Midbrain (tissue), 1 donor: ENCODE measurements around the gene ARMC9.

ENCODE experiments used
- DNase-seq: peaks from one replicate; lab custom pipeline; 2025; lab: John Stamatoyannopoulos, UW

Gene ARMC9

GRCh38 chr2:231204146-231204545 lies 5.7 kb downstream of the ARMC9 start:
- DNase-seq: no peak

DNA sequence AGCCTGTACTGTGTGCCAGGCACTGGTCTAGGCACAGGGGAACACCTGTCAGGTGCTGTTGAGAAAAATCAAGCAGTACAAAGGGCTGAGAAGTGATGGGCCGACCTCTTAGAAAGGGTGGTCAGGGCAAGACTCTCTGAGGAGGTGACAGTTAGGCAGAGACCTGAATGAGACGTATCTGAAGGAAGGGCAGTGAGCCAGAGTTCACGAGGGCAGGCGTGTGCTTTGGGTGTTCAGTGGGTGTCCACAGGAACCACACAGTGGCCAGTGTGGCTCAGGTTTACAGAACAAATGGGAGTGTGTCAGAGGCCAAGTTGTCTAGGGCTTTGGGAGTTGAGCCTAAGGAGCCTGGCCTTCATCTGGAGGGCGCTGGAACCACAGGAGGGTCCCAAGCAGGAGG lies 6.2 kb downstream of the ARMC9 start:
- DNase-seq: no peak

DNA sequence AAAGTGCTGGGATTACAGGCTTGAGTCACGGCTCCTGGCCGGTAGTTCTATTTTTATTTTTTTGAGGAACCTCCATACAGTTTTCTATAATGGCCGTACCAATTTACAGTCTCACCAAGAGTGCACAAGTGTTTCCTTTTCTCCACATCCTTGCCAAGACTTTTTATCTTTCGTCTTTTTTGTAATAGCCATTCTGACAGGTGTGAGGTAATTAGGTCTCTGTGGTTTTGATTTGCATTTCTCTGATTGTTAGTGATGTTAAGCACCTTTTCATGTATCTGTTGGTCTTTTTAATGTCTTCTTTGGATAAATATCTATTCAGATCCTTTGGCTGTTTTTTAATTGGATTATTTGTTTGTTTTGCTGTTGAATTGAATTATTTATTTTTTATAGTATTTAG lies 9.3 kb downstream of the ARMC9 start:
- no peak for DNase-seq

GRCh38 chr2:231210782-231211181 lies 12.4 kb downstream of the ARMC9 start:
- no peak for DNase-seq

DNA sequence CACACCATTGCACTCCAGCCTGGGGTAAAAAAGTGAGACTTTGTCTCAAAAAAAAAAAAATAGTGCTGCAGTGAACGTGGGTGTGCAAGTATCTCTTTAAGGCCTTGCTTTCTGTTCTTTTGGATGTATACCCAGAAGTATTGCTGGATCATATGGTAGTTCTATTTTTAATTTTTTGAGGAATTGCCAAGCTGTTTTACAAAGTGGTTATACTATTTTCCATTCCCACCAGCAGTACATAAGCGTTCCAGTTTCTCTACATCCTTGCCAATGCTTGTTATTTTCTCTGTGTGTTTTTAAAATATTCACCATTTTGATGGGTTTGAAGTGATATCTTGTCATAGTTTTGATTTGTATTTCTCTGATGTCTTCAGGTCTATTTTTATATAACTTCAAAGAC lies 13.1 kb downstream of the ARMC9 start:
- DNase-seq: no peak

- DNase-seq: no peak
Measured at GRCh38 chr2:231212329-231212845, 14.0 kb downstream of the ARMC9 start.

- no peak for DNase-seq
Measured at GRCh38 chr2:231213931-231214642, 15.7 kb downstream of the ARMC9 start.

DNA sequence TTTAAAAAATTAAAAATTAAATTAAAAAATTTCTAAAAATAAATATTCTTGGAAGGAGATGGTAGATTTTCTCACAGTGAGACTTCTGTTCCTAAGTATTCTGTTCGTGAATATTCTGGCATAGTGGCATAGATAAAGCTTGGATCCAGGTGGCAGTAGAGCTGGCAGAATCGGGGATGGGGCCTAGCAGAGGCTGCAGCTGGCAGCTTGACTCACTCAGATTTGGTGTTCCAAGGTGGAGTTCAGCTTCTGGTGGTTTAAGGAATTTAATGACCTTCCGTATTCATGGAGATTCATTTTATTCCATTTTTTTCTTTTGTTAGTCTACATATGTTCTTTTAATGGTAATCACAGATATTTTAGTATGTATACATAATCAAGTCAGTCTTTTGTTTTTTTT lies 19.9 kb downstream of the ARMC9 start:
- no peak for DNase-seq

DNA sequence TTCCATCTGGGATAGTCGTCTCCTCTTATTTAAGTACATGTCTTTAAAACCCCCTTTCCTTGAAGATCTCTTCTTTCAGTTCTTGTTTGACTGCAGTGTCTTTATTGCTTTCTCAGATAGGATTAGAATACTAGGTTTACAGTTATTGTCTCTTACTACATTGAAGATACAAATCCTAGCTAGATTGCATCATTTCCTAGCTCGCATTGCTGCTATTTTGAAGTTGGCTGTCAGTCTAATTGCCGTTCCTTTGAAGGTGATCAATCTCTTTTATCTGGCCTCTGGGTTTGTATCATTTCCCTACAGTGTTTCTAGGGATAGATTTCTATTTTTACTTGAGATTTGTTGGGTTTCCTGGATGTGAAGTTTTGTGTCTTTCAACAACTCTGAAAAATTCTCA lies 20.9 kb downstream of the ARMC9 start:
- no peak for DNase-seq

GRCh38 chr2:231221761-231222160 lies 23.3 kb downstream of the ARMC9 start:
- DNase-seq: no peak

GRCh38 chr2:231222318-231223000 lies 24.0 kb downstream of the ARMC9 start:
- DNase-seq: no peak

- no peak for DNase-seq
Measured at GRCh38 chr2:231223001-231223375, 24.6 kb downstream of the ARMC9 start.

DNA sequence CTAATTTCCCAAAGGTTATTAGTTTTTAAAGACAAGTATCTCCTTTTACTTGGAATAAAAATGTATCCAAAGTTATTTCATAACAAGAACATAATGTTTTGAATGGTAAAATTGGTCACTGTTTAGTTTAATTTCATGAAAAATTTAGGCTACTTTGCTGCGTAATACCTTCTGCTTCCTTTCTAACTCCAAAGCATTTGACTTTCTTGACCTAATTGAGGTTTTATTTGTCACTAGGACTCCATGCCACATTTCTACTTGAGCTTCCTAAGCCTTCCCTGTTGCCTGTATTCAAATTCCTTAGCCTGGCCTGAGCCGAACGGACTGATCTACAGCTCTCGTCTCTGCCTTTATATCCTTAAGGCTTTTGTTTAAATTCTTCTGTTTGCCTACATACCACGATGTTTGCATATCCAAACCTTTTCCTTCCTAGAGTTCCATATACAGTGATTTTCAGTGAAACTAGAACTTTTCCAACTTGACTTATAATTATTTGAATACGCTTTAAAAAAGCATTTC lies 25.1 kb downstream of the ARMC9 start:
- no peak for DNase-seq

DNA sequence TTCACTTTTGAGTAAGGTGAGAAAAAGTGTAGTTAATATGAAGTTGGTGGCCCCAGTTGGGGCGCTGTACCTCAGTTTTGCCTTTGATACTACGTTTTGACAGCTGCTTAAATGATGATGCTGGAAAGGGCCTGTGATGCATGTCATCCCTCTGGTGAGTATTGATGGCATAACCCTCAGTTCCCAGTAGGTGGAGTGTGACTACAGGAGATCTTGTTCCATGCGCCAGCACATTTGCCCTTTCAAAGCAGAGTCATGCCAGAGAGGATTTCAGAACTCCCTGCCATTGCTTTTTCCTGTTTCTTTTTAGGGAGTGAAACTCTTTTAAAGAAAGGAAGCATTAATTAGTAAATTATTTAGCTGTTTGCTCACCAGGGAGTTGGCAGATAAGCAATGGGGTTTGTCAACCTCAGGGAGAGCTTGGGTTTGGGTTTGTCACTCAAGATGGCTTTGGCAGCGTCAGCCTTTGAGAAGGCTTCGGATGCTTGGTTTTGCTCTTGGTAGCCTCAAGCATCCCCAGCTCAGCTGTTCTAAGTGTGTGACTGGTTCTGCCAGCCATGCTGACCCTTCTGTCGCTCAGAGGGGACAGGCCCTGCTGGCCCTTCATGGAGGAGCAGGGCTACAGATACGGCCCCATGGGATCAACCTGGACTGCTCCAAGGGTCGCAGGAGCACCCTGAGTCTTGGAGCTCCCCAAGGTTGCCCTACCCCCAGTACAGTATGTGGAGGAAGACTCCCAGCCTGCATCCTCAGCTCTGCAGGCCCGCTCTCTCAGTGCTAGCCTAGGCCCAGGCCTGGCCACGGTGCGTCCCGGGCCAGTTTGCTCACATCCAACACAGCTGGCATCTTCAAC lies 29.1 kb downstream of the ARMC9 start:
- DNase-seq: peak; percentile 88

DNA sequence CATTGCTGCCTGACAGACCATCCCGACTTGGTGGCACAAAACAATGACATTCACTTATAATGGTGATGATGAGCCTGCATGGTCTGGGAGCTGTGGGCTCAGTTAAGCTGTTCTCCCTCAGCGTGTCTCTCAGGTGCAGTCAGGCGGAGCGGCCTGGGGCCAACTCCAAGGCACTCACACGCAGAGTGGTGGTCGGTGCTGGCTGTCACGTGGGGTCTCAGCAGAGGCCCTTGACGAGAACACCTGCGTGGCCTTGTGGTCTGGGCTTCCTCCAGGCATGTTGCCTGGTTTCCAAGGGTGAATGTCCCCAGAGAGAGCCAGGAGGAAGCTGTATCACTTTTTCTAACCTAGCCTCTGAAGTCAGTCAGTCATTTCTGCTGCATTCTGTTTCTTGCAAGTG lies 29.8 kb downstream of the ARMC9 start:
- no peak for DNase-seq

- DNase-seq: no peak
Measured at GRCh38 chr2:231228974-231229529, 30.6 kb downstream of the ARMC9 start.

DNA sequence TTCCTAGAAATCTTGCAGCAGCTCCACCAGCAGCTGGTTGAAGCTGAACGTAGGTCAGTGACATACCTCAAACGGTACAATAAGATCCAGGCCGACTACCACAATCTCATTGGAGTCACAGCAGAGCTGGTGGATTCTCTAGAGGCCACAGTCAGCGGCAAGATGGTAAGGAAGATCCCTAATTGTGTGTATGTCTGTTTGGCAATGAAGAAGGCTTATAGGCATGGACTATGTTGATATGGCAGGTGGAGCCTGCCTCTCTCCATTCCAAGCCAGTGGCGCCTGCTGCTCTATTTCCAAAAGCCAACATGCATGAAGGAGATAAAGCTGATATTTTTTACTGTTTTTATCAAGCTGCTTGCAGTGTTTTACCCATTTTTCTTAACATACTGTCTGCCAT lies 36.8 kb downstream of the ARMC9 start:
- DNase-seq: no peak

DNA sequence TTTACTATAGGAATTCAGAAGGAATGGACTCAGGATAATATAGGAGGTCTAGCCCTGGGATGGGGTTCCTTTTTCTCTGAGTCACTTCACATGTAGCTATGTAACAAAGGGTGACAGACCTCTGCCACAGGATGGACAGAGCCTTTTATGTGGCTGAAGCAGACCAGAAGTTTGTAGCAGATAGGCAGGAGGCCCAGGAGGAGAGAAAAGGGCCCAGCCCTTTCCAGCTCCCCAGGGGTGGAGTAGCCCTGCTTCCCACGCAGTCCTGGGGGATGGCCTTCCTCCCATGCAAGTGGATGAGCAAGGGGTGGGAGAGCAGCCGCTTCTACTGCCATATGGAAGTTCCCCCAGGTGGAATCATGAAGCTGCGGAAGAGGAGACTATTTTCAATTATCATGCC lies 40.3 kb downstream of the ARMC9 start:
- DNase-seq: no peak

- DNase-seq: no peak
Measured at GRCh38 chr2:231239751-231240150, 41.3 kb downstream of the ARMC9 start.

DNA sequence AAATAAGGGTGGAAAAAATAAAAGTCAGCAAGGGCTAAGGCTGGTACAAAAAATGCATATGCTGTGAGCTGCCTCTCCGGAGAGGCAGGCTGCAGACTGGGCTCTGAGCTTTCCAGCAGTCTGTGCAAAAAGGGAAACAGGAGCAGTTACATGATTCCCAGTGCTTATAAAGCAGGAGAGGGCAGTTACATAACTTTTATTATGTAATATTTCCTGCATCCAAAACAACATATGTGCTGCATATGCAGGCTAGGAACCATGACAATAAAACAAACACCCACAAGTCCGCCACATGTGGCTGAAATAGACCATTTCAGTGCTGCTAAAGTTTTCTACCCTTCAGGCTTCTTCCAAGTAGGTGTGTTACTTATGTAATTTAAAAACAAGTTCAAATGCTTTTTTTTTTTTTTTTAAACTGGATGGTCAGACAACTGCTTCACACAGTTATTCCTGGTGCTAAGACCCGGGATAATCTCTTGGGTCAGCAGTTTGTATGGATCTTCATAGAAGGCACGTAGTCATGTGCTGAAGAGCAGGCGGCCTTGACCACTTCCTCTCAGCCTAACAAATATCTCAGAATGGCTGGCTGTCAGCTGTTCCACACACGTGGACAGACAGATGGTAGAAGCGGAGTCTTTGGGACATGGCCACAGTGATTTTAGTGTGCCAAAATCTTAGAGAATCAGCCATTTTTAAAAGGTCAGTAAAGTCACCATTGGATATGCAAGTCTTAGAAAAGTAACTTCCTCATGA lies 43.5 kb downstream of the ARMC9 start:
- peak; percentile 4 for DNase-seq

DNA sequence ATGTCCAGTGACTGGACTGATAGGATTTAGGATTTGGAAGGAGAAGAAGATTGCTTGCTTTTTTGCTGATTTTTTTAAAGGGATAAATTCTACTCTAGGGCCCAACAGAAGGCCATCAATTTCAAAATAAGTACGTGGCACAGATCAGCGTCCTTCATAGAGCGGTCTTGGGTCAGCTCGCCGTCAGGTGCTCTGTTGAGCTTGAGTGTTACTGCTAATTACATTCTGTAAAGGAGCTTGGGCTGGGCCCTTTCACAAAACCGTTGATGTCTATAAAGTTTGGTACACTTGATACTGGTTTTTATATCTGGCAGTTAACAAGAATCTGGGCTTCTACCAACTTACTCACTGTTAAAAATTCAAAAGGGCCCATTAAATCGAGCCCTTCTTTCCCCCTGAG lies 45.4 kb downstream of the ARMC9 start:
- DNase-seq: no peak
